Activated CD4-positive, CD25-positive, alpha-beta regulatory T cell treated with anti-CD3 and anti-CD28 coated beads, Interleukin-2, amount 50 U/mL, for 16 hours (primary cell): ENCODE data around the gene ATF7.
"Not testable (repeated sequence)": the region's sequence is repeated elsewhere in the genome, so short reads cannot be mapped to it uniquely, and the experiment has no call there.

ENCODE experiments used
- DNase-seq: peaks from one replicate; pipeline ENCODE4 v3.0.0-alpha.2; 2020; ENCODE audit warnings: low read depth, low spot score

ATF7 gene

GRCh38 chr12:53627919-53628318, 1.7 kb upstream of the ATF7 start:
- no peak for DNase-seq

DNA sequence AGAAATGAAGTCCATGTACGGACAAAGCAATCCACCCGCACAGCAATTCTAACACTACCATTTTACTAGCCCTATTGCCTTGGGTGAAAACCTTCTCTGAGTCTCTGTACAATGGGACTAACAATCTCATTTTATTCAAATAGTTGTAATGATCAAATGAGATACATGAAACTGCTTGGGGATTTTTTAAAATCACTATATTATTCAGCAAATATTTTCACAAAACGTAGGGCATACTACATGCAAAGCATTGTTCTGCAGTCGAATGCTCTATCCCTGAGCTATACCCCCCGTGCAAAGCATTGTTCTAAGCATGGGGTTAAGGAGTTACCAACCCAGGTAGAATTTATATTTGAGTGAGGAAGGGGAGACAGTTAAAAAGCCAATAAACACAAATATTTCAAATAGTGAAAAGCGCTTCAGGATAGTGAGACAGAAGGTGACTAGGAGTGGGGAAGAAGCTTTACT, 554 bp upstream of the ATF7 start:
- DNase-seq: no peak

- no peak for DNase-seq
Measured at GRCh38 chr12:53625373-53625945, 723 bp downstream of the ATF7 start.

DNA sequence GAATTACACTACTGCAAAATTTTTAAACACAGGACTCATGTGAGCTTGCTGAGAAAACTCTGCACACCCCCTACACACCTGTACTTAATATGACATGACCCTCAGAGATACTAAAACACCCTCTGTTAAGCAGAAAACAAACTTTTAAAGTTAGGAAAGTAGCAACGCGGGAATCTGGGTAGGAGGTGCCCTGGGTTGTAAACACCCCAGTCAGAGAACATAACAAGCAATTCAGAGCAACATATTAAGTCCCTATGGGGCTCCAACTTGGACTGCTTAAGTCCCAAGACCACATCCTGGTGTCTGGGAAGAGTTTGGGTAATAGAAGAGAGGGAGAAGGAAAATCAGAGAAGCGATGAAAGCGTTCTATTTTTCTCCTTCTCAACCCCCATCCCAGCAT, 1.2 kb downstream of the ATF7 start:
- no peak for DNase-seq

GRCh38 chr12:53624458-53624857, 1.7 kb downstream of the ATF7 start:
- DNase-seq: no peak

GRCh38 chr12:53623548-53624385, 2.4 kb downstream of the ATF7 start:
- no peak for DNase-seq

- DNase-seq: no peak
Measured at GRCh38 chr12:53622724-53623123, 3.5 kb downstream of the ATF7 start.

GRCh38 chr12:53618275-53618674, 7.9 kb downstream of the ATF7 start:
- no peak for DNase-seq

- no peak for DNase-seq
Measured at GRCh38 chr12:53617700-53618099, 8.5 kb downstream of the ATF7 start.

DNA sequence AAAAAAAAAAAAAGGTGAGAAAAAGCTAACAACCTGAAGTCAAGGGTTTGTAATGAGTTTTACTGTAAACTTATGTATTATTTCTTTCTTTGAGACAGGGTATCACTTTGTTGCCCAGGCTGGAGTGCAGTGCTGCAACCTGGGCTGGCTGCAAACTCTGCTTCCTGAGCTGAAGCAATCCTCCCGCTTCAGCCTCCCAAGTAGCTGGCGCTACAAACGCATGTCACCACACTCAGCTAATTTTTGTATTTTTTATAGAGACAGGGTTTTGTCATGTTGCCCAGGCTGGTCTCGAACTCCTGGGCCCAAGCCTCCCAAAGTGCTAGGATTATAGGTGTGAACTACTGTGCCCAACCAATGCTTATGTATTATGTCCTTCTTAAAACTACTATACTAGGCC, 9.2 kb downstream of the ATF7 start:
- DNase-seq: no peak

DNA sequence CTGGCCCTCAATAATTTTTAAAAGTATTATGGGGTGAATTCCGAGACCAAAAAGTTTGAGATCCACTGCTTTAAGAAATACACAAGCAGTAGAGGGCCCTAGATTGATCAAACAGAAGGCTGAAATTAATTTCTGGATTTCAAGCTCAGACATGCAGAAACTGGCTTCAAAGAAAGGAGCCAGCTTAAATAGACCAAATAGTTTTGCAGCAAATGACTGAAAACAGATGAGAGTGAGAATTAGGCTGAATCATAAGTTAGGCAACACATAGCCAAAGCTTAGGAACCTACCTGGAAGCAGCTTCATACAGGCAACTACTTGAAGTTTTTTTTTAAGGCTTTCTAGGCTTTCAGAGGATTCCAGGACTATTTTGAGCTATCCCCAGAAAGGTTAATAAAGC, 12.4 kb downstream of the ATF7 start:
- DNase-seq: no peak

DNA sequence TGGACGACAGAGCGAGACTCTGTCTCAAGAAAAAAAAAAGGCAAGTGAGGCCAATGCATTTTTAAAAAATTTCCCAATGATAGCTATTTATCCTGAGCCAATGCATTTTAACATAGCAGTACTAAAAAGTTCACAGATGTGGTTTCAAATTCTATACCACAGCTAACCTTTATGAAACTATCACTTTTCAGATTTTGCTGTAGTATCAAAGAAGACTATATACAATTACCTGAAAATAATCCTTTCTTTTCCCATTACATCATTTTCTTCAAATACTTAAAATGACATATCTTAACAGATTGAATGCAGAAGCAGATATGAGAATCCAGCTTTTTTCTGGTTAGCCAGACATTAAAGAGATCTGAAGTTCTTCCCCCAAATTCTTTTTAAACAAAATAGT, 13.2 kb downstream of the ATF7 start:
- no peak for DNase-seq

DNA sequence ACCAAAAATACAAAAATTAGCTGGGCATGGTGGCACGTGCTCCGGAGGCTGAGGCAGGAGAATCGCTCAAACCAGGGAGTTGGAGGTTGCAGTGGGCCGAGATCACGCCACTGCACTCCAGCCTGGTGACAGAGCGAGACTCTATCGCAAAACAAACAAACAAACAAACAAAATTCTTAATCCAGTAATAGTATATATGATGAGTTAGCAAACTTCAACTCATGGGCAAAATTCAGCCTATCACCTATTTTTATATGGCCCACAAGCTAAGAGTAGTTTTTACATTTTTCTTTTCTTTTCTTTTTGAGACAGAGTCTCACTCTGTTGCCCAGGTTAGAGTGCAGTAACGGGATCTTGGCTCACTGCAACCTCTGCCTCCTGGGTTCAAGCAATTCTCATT, 14.9 kb downstream of the ATF7 start:
- no peak for DNase-seq

GRCh38 chr12:53606688-53607087, 19.5 kb downstream of the ATF7 start:
- DNase-seq: not testable (repeated sequence)

DNA sequence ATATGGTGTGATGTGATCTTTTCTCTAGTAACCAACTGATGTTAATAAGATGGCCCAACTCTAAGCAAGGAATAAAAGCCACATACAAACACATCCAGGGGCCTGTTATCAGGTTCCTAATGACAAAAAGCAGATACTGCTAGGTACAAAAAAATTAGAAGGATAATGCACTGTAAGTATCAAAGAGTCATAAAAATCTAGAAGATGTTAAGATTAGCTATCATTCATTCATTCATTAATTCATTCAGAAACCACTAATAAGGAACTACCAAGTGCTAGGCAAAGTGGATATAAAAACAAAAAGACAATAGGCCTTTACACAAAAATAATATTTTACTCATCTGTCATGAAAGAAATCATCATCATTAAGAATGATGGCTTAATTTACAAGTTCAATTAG, 21.6 kb downstream of the ATF7 start:
- no peak for DNase-seq

- no peak for DNase-seq
Measured at GRCh38 chr12:53603804-53604203, 22.4 kb downstream of the ATF7 start.

DNA sequence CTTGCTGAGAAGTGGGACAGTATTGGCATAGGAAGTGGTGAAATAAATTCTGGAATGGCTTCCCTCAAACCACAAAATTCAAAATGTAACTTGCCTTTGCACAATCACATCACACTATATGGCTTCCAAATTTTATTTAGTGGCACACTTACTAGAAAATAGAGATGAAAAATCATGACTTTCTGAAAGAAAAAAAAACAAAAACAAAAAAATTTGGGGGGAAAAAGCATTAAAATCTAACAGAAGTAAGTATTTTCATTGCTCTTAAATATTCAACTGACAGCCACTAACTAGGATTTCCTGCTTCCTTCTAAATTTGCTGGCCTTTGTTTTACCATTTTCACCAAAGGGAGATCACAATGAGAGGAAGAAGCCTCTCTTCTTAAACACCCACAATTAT, 23.0 kb downstream of the ATF7 start:
- DNase-seq: no peak

- no peak for DNase-seq
Measured at GRCh38 chr12:53602176-53602864, 23.9 kb downstream of the ATF7 start.

DNA sequence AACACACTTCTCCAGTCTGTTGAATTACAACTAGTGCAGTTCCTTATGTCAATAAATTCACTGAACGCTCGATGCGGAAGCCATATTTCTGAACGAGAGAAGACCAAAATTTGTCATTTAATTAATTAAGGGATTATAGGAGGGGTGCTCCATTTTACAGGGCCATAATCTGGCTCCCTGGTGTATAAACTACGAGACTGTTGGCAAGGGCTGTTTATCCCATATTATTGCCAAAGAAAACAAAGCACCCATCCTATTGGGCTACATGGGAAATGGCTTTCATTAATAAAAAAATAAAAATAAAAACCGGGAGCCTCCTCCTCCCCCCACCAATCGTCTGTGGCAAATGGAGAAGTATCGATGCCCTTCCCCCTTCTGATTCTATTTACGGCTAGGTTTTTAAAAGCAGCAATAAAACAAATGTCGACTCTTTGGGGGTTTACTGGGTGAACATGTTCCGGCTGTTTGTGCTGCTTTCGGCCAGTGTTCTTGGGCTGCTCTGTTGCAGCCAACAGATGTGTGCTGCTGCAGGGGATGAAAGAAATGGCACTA, 24.8 kb downstream of the ATF7 start:
- DNase-seq: no peak

DNA sequence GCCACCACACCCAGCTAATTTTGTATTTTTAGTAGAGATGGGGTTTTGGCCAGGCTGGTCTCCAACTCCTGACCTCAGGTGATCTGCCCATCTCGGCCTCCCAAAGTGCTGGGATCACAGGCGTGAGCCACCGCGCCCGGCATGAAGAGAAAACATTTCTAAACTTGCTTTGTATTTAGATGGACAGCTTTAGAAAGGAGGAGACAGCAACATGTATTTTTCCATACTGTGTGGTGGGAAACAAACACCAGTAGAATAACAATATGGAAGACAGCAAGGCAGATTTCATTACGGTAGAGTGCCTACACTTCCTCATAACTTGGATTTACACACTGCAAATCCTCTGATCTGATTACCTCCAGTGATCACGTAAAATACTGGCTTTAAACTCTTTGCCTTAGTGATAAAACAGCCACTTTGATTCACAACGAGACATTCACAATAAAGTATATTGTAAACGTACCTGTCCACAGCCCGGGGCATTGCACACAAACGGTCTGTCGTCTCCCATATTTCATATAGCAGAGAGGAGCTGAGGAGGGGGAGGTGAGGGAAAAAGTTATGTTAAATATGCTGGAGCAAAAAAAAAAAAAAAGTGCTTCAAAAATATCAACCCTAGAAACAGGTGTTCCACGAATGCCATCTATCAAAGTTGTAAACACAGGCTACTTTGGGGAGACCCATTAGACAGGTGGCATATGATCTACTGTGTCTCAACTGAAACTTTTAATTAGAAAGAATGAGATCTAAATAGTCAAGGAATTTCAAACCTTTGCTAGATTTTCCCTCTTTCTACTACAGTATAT, 25.5 kb downstream of the ATF7 start:
- DNase-seq: no peak

- DNase-seq: no peak
Measured at GRCh38 chr12:53599579-53599978, 26.6 kb downstream of the ATF7 start.

GRCh38 chr12:53598971-53599370, 27.2 kb downstream of the ATF7 start:
- DNase-seq: not testable (repeated sequence)
